PC-3 (cell line): ENCODE data around the gene RGL4.

Experiments used
- CTCF ChIP-seq: fragments of 300-600 bp; sonication (generic); conservative IDR thresholded peaks from 2 replicates; pipeline ENCODE4 v1.5.1; 2017; ENCODE audit warnings: antibody characterized with exemption, low read depth, mild to moderate bottlenecking, low read length
- EZH2 ChIP-seq: fragments of 300-600 bp; sonication (generic); IDR thresholded peaks from one replicate; pipeline ENCODE4 v1.6.1; 2017; ENCODE audit warnings: antibody characterized with exemption, mild to moderate bottlenecking, low read length; ENCODE audit not compliant: unreplicated experiment
- EZH2phosphoT487 ChIP-seq: fragments of 300-600 bp; sonication (generic); IDR thresholded peaks from 2 replicates; pipeline ENCODE4 v1.6.1; 2018; ENCODE audit warnings: mild to moderate bottlenecking, antibody characterized with exemption, low read length, borderline replicate concordance

GRCh38 chr22:23722160-23722559 is 31.3 kb downstream of the RGL4 start:
- TF ChIP-seq CTCF (no peak), EZH2phosphoT487 (no peak), EZH2 (no peak)
